ENCODE results near the gene SH3RF1. TPM values are rescaled to one million over a fixed set of nuclear protein-coding genes. Genes with fewer than 3 reads are reported as not detected.

The SH3RF1 gene
- total and polyA plus RNA-seq, 2 of the 13 experiments (the other 11 are each of a cell fraction or from before 2014, with no cell fraction given), result 3.1 to 3.2 TPM

DNA sequence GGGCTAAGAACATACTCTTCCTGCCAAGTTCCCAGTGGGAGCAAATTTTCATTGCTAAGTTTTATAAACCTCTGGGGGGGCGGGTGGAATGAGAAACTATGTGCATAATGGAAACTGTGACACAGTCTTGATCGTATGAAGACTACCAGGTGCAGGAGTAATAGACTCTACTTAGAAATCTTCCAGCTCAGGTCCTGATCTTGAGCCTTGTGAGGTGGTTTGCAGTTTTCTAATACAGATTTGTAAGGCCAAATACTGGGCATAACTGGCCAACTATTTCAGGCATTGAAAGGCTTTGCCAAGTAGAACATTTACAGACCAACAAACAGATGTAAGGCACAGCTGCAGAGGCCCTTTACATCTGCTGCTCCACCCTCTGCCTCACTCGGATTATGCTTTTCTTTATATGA is 171.0 kb downstream of the SH3RF1 start:
- intact Hi-C loops (cut with micrococcal nuclease; ENCODE audit: unreplicated experiment), result no loop called here
- H3K27me3 ChIP-seq (ENCODE audit: control insufficient read depth in 1 of 2, insufficient read depth in 2 of 2, low read length in 2 of 2), result no peaks in the 10 kb centered on the region
- ChIA-PET POLR2A (interaction anchor here (1.2 kb wide), 1 partner anchor 31 kb away, joined by 3 read pairs; no protein-coding TSS in a partner anchor), CTCF (ENCODE audit: low intra/inter-chr PET ratio, low total read pairs) (no interaction called here)
- WGBS (ENCODE audit: low lambda C conversion rate), result 65% methylated on average over 3 of the region's 3 CpGs
- no peak overlapping the region for H3K4me3 ChIP-seq (replicated peaks in 1 of 3; ENCODE audit: insufficient read depth in 1 of 3, low read depth in 2 of 3, low read length in 3 of 3)
- H3K9me3 ChIP-seq (ENCODE audit: low read length), result no peaks in the 10 kb centered on the region
- peaks cover 20% of the 10 kb centered on the region for H3K4me1 ChIP-seq (ENCODE audit: insufficient read depth, low read length)
- no peak for TF ChIP-seq ZNF333 (CRISPR knock-in tag; IDR thresholded peaks at IDR 0.05; ENCODE audit: borderline replicate concordance)
- TF ChIP-seq JARID2 (CRISPR knock-in tag; IDR thresholded peaks at IDR 0.05; ENCODE audit: insufficient replicate concordance), result no peak
- TF ChIP-seq ZNF83 (CRISPR knock-in tag; IDR thresholded peaks at IDR 0.05; ENCODE audit: borderline replicate concordance), result no peak
- TF ChIP-seq FOXM1 (CRISPR knock-in tag; IDR thresholded peaks at IDR 0.05), result no peak
- no peak for TF ChIP-seq NR2F1 (CRISPR knock-in tag; IDR thresholded peaks at IDR 0.05)
- no peak for TF ChIP-seq MAZ (IDR thresholded peaks at IDR 0.05; ENCODE audit: borderline replicate concordance, low read depth, low read length)
- TF ChIP-seq MAZ (CRISPR knock-in tag; IDR thresholded peaks at IDR 0.05; ENCODE audit: low read depth), result no peak
- TF ChIP-seq, protein P1, sequence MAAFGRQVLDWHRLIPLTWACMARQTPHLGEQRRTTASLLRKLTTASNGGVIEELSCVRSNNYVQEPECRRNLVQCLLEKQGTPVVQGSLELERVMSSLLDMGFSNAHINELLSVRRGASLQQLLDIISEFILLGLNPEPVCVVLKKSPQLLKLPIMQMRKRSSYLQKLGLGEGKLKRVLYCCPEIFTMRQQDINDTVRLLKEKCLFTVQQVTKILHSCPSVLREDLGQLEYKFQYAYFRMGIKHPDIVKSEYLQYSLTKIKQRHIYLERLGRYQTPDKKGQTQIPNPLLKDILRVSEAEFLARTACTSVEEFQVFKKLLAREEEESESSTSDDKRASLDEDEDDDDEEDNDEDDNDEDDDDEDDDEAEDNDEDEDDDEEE (CRISPR knock-in tag; IDR thresholded peaks at IDR 0.05), result no peak
- TF ChIP-seq, protein P2, sequence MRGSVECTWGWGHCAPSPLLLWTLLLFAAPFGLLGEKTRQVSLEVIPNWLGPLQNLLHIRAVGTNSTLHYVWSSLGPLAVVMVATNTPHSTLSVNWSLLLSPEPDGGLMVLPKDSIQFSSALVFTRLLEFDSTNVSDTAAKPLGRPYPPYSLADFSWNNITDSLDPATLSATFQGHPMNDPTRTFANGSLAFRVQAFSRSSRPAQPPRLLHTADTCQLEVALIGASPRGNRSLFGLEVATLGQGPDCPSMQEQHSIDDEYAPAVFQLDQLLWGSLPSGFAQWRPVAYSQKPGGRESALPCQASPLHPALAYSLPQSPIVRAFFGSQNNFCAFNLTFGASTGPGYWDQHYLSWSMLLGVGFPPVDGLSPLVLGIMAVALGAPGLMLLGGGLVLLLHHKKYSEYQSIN (CRISPR knock-in tag; IDR thresholded peaks at IDR 0.05; ENCODE audit: borderline replicate concordance), result no peak
- TF ChIP-seq, protein P3, sequence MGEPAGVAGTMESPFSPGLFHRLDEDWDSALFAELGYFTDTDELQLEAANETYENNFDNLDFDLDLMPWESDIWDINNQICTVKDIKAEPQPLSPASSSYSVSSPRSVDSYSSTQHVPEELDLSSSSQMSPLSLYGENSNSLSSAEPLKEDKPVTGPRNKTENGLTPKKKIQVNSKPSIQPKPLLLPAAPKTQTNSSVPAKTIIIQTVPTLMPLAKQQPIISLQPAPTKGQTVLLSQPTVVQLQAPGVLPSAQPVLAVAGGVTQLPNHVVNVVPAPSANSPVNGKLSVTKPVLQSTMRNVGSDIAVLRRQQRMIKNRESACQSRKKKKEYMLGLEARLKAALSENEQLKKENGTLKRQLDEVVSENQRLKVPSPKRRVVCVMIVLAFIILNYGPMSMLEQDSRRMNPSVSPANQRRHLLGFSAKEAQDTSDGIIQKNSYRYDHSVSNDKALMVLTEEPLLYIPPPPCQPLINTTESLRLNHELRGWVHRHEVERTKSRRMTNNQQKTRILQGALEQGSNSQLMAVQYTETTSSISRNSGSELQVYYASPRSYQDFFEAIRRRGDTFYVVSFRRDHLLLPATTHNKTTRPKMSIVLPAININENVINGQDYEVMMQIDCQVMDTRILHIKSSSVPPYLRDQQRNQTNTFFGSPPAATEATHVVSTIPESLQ (CRISPR knock-in tag; conservative IDR thresholded peaks at IDR 0.05), result no peak
- TF ChIP-seq ZBTB7B (CRISPR knock-in tag; IDR thresholded peaks at IDR 0.05), result no peak
- no peak for TF ChIP-seq EZH2 (conservative IDR thresholded peaks at IDR 0.05; ENCODE audit: low read depth, low read length)
- TF ChIP-seq, protein P4, sequence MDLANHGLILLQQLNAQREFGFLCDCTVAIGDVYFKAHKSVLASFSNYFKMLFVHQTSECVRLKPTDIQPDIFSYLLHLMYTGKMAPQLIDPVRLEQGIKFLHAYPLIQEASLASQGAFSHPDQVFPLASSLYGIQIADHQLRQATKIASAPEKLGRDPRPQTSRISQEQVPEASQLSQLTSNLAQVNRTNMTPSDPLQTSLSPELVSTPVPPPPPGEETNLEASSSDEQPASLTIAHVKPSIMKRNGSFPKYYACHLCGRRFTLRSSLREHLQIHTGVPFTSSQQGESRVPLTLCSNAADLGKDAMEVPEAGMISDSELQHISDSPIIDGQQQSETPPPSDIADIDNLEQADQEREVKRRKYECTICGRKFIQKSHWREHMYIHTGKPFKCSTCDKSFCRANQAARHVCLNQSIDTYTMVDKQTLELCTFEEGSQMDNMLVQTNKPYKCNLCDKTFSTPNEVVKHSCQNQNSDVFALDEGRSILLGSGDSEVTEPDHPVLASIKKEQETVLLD (CRISPR knock-in tag; IDR thresholded peaks at IDR 0.05; ENCODE audit: low read depth), result no peak
- no peak for TF ChIP-seq ZNF563 (CRISPR knock-in tag; IDR thresholded peaks at IDR 0.05)
- no peak overlapping the region for H3K9ac ChIP-seq (ENCODE audit: insufficient read depth, low read depth, low read length)
- H3K4me2 ChIP-seq (ENCODE audit: low read depth, low read length), result no peak overlapping the region
- no peaks in the 10 kb centered on the region for H3K79me2 ChIP-seq (ENCODE audit: insufficient read depth, low read length)
- no TSS peak for BruUV-seq (replicated peaks)
- FAIRE-seq, result no peak
- peak; percentile 14 for DNase-seq (ENCODE audit: low spot score)
- in situ Hi-C loops (cut with HindIII; ENCODE audit: extremely low pct_ligation_motif_present, low pct_unique_long_range_greater_than_20kb), result no loop called here
- no peaks in the 10 kb centered on the region for H4K20me1 ChIP-seq (ENCODE audit: insufficient read depth, low read length)
- peaks cover 2 to 11% of the 10 kb centered on the region in 2 experiments; a peak in 4 of 5 replicates for H3K36me3 ChIP-seq (replicated peaks in 1 of 2; ENCODE audit: control insufficient read depth in 1 of 2, insufficient read depth in 2 of 2, low read length in 2 of 2)
- ATAC-seq, result peak; percentile 77
- H2AFZ ChIP-seq (ENCODE audit: low read length), result no peak overlapping the region
- H3K27ac ChIP-seq (ENCODE audit: extremely low read length, insufficient read depth, low read length), result no peak overlapping the region

Data from HepG2 (cell line).